Peyer's patch (tissue), 4 donors: ENCODE data around the gene ALG9. TPM values are rescaled to one million over a fixed set of nuclear protein-coding genes. Genes with fewer than 3 reads are reported as not detected.

Experiments
- DNase-seq, 3 donors: peaks; one replicate each; pipeline ENCODE4 v3.0.0-alpha.2; 2017 to 2019
- H3K27ac ChIP-seq, 4 donors: fragments of 200-600 bp; sonication (generic); one replicate each; pipeline ENCODE4 v1.5.1; 2016 to 2019
- H3K27me3 ChIP-seq, 2 donors: fragments of 200-600 bp; sonication (generic); one replicate each; pipeline ENCODE4 v1.5.1; 2019
- H3K36me3 ChIP-seq, 3 donors: fragments of 200-600 bp; sonication (generic); one replicate each; pipeline ENCODE4 v1.5.1; 2016 to 2019
- H3K4me1 ChIP-seq, 4 donors: fragments of 200-600 bp; sonication (generic); one replicate each; pipeline ENCODE4 v1.5.1; 2016 to 2019
- H3K4me3 ChIP-seq, 4 donors: fragments of 200-600 bp; sonication (generic); 1 replicate in 3 of 4; 2 replicates in 1 of 4; pipeline ENCODE4 v1.5.1; 2016 to 2019; ENCODE audit warnings: mild to moderate bottlenecking in 1 of 4
- H3K9me3 ChIP-seq, 4 donors: fragments of 200-600 bp; sonication (generic); one replicate each; pipeline ENCODE4 v1.5.1; 2016 to 2019; ENCODE audit warnings: mild to moderate bottlenecking in 1 of 4
- CTCF ChIP-seq, 6 experiments: fragments of 450-650 bp in 4 of 6; fragments of 200-600 bp in 2 of 6; sonication (generic) in 1 of 6; IDR thresholded peaks; one replicate each; pipeline ENCODE4 v1.5.1; 2017 to 2019; ENCODE audit warnings: antibody characterized with exemption in 6 of 6, mild to moderate bottlenecking in 3 of 6, moderate library complexity in 1 of 6
- POLR2A ChIP-seq, 2 donors: fragments of 450-650 bp; IDR thresholded peaks; one replicate each; pipeline ENCODE4 v1.5.1; 2017; ENCODE audit warnings: antibody characterized with exemption in 2 of 2, mild to moderate bottlenecking in 2 of 2, moderate library complexity in 2 of 2
- total RNA-seq, 4 donors: library from RNA; depleted of rRNA; stranded (reverse); fragments of >200 nt; gene quantifications; one replicate each; pipeline ENCODE4 v1.1.0, GENCODE V29; 2016

Gene ALG9
- total RNA-seq: 10 to 100 TPM; 14.0 to 32.4 (median 31.7) TPM

- Histone ChIP-seq H3K9me3 (no peaks in the 10 kb centered on the region), H3K36me3 (peaks cover 0 to 26% (median 0%) of the 10 kb centered on the region in 3 donors), H3K27me3 (no peaks in the 10 kb centered on the region), H3K4me1 (peaks cover 0 to 14% (median 0%) of the 10 kb centered on the region in 4 donors), H3K4me3 (peak within 1 kb of the TSS; percentile 67 to 100 (median 82)), H3K27ac (peak within 1 kb of the TSS; percentile 84 to 93 (median 88))
- peak; percentile 79 to 93 (median 84) for DNase-seq
- TF ChIP-seq POLR2A (IDR thresholded peaks at IDR 0.05) (no peak), CTCF (IDR thresholded peaks at IDR 0.05) (peak; percentile 3 to 66 (median 49))
Measured at GRCh38 chr11:111870886-111871692, at the start of gene ALG9. Gene ALG9 (minus strand): TSS chr11:111871581. CDS start chr11:111871482, 99 bp downstream.

GRCh38 chr11:111920908-111921307 lies 49.5 kb upstream of the ALG9 start:
- TF ChIP-seq CTCF (IDR thresholded peaks at IDR 0.05) (no peak), POLR2A (IDR thresholded peaks at IDR 0.05) (no peak)
- no peak for DNase-seq
- Histone ChIP-seq H3K27ac (no peak overlapping the region), H3K36me3 (no peaks in the 10 kb centered on the region), H3K4me1 (peaks cover 0 to 8% (median 0%) of the 10 kb centered on the region in 4 donors), H3K27me3 (no peaks in the 10 kb centered on the region), H3K4me3 (no peak overlapping the region), H3K9me3 (no peaks in the 10 kb centered on the region)

GRCh38 chr11:111918390-111919256 lies 47.2 kb upstream of the ALG9 start, which contains the start of gene C11orf52:
Gene C11orf52 (plus strand): TSS chr11:111918913. CDS start chr11:111918973, 60 bp downstream.
- Histone ChIP-seq H3K27me3 (no peaks in the 10 kb centered on the region), H3K4me3 (peak within 1 kb of the TSS in 2 of 4 donors; percentile 46 to 48), H3K36me3 (no peaks in the 10 kb centered on the region), H3K27ac (peak within 1 kb of the TSS in 3 of 4 donors; percentile 62 to 88 (median 84)), H3K4me1 (peaks cover 0 to 8% (median 0%) of the 10 kb centered on the region in 4 donors), H3K9me3 (no peaks in the 10 kb centered on the region)
- TF ChIP-seq CTCF (IDR thresholded peaks at IDR 0.05): peak in 2 of 6 experiments; percentile 19 to 37
- TF ChIP-seq POLR2A (IDR thresholded peaks at IDR 0.05): peak; percentile 50 to 71
- DNase-seq: peak in 2 of 3 donors; percentile 83 to 85

GRCh38 chr11:111917788-111918187 lies 46.4 kb upstream of the ALG9 start:
- Histone ChIP-seq H3K36me3 (no peaks in the 10 kb centered on the region), H3K4me3 (no peak overlapping the region), H3K4me1 (peaks cover 0 to 8% (median 0%) of the 10 kb centered on the region in 4 donors), H3K27me3 (no peaks in the 10 kb centered on the region), H3K27ac (peak overlapping the region in 3 of 4 donors; percentile 62 to 88 (median 84)), H3K9me3 (no peaks in the 10 kb centered on the region)
- no peak for DNase-seq
- TF ChIP-seq POLR2A (IDR thresholded peaks at IDR 0.05): no peak

GRCh38 chr11:111917312-111917711 lies 45.9 kb upstream of the ALG9 start:
- no peaks in the 10 kb centered on the region for H3K36me3 ChIP-seq
- peaks cover 0 to 8% (median 0%) of the 10 kb centered on the region in 4 donors for H3K4me1 ChIP-seq

More at GRCh38 chr11:111917312-111917711, 45.9 kb upstream of the ALG9 start:
- Histone ChIP-seq H3K27ac (no peak overlapping the region), H3K4me3 (no peak overlapping the region), H3K27me3 (no peaks in the 10 kb centered on the region), H3K9me3 (no peaks in the 10 kb centered on the region)
- no peak for DNase-seq
- TF ChIP-seq POLR2A (IDR thresholded peaks at IDR 0.05): no peak
- no peak for TF ChIP-seq CTCF (IDR thresholded peaks at IDR 0.05)
